ENCODE data around the gene C6orf120.

GRCh38 chr6:169701311-169701953 is 494 bp upstream of the C6orf120 start:
- TF ChIP-seq POLR2A (IDR thresholded peaks at IDR 0.05; ENCODE audit: insufficient read depth in 1 of 2, low read depth in 2 of 2, low read length in 2 of 2), result no peak
- TF ChIP-seq ZNF747 (CRISPR knock-in tag; IDR thresholded peaks at IDR 0.05; ENCODE audit: borderline replicate concordance), result no peak; the same call in 1 of the 2 replicates
